Omental fat pad (tissue), 4 donors: ENCODE data around the gene PPP2R2C. TPM values are rescaled to one million over a fixed set of nuclear protein-coding genes. Genes with fewer than 3 reads are reported as not detected.

ENCODE experiments used
- ATAC-seq: fragments of 150-250 bp; one replicate; pipeline ENCODE4 v1.9.1; 2016; ENCODE audit warnings: mild to moderate bottlenecking, moderate library complexity; ENCODE audit not compliant: low FRiP score
- DNase-seq: peaks from one replicate; pipeline ENCODE4 v3.0.0-alpha.2; 2019; ENCODE audit warnings: low spot score
- CTCF ChIP-seq, 3 donors: fragments of 450-650 bp; IDR thresholded peaks; one replicate each; pipeline ENCODE4 v1.5.1; 2016 to 2017; ENCODE audit warnings: antibody characterized with exemption in 3 of 3, mild to moderate bottlenecking in 3 of 3, moderate library complexity in 2 of 3
- total RNA-seq, 4 donors: library from RNA; depleted of rRNA; stranded (reverse); fragments of >200 nt; gene quantifications; one replicate each; pipeline ENCODE4 v1.1.0, GENCODE V29; 2016

The PPP2R2C gene
- total RNA-seq, 4 donors from 2014 or later: 0.38 to 1.7 (median 0.68) TPM

- ATAC-seq (no peak), DNase-seq (no peak)
- no peak for TF ChIP-seq CTCF (IDR thresholded peaks at IDR 0.05)
These were observed 179.9 kb downstream of the PPP2R2C start for GRCh38 chr4:6292376-6293096.

DNA sequence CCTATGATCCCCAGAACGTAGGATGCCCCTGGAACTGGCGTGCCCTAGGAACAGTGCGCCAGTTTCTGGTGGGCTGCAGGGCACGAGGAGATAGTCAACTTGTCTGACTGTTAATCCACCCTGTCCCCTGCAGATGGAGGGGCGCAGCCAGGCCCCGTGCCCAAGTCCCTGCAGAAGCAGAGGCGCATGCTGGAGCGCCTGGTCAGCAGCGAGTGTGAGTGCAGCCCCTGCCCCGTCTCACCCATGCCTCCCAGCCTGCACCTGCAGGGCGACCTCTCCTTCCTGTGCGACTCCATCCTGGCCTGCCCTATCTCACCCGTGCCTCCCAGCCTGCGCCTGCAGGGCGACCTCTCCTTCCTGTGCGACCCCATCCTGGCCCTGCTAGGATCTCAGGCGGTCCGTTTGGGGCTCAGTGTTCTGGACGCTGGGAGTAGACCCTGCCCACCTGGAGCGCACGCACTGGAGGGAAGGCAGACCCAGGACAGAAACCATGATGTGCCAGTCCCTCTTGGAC is 180.6 kb downstream of the PPP2R2C start:
- no peak for TF ChIP-seq CTCF (IDR thresholded peaks at IDR 0.05)
- DNase-seq (no peak), ATAC-seq (no peak)

DNA sequence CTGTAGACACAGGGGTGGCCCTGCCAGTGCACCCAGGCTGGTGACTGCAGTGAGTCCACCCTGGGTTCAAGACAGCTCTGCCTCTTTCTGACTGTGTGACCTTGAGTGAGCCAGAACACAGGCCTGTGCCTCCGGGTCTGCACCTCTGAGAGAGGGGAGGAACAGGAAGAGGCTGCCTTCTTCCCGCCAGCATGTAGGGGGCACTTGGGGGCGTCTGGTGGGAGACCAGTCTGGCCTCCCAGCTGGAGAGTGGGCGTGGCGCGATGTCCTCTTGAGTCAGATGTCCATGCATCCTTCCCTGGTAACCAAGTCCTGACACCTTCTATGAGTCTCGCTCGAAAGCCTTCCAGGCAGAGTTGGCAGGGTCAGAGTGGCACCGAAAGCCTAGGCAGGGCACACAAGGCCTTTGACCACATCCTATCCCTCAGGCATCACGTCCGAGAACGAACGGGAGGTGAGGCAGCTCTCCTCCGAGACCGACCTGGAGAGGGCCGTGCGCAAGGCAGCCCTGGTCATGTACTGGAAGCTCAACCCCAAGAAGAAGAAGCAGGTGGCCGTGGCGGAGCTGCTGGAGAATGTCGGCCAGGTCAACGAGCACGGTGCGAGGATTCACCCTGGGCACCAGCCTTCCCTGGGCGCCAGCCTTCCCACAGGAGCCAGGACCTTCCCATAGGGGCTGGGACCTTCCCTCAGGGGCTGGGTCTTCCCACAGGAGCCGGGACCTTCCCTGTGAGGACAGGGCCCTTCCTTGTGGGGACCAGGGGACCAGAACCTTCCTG is 181.5 kb downstream of the PPP2R2C start:
- no peak for DNase-seq

GRCh38 chr4:6290256-6290655 is 182.2 kb downstream of the PPP2R2C start:
- no peak for TF ChIP-seq CTCF (IDR thresholded peaks at IDR 0.05)
- DNase-seq: no peak
- no peak for ATAC-seq

More for the DNA sequence above, 181.5 kb downstream of the PPP2R2C start:
- ATAC-seq: no peak
- no peak for TF ChIP-seq CTCF (IDR thresholded peaks at IDR 0.05)

DNA sequence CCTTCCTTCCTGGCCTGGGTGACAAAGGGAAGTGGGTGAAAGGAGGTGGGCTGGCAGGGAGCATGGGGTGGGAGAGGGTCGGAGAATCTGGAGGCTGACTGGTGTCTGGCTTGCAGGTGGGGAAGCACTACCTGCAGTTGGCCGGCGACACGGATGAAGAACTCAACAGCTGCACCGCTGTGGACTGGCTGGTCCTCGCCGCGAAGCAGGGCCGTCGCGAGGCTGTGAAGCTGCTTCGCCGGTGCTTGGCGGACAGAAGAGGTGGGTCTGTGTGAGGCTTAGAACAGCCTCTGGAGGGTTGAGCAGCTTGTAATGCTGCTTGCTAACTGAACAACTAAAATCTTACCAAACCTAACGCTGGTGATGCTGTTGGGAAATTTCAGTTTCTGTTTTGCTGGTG is 183.5 kb downstream of the PPP2R2C start:
- TF ChIP-seq CTCF (IDR thresholded peaks at IDR 0.05): no peak
- ATAC-seq (no peak), DNase-seq (no peak)

- no peak for TF ChIP-seq CTCF (IDR thresholded peaks at IDR 0.05)
- DNase-seq (no peak), ATAC-seq (no peak)
These were observed 184.1 kb downstream of the PPP2R2C start for GRCh38 chr4:6288342-6288741.
